Measurements from ENCODE around the gene F13A1.

GRCh38 chr6:6315660-6316059, 4.8 kb downstream of the F13A1 start:
- TF ChIP-seq, protein P1, sequence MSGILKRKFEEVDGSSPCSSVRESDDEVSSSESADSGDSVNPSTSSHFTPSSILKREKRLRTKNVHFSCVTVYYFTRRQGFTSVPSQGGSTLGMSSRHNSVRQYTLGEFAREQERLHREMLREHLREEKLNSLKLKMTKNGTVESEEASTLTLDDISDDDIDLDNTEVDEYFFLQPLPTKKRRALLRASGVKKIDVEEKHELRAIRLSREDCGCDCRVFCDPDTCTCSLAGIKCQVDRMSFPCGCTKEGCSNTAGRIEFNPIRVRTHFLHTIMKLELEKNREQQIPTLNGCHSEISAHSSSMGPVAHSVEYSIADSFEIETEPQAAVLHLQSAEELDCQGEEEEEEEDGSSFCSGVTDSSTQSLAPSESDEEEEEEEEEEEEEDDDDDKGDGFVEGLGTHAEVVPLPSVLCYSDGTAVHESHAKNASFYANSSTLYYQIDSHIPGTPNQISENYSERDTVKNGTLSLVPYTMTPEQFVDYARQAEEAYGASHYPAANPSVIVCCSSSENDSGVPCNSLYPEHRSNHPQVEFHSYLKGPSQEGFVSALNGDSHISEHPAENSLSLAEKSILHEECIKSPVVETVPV (CRISPR knock-in tag; IDR thresholded peaks at IDR 0.05) = no peak
- no peak for TF ChIP-seq CSDC2 (CRISPR knock-in tag; IDR thresholded peaks at IDR 0.05)
- TF ChIP-seq ZFP30 (CRISPR knock-in tag; IDR thresholded peaks at IDR 0.05) = no peak
- no peak for TF ChIP-seq ISL1 (CRISPR knock-in tag; IDR thresholded peaks at IDR 0.05)
- no peak for TF ChIP-seq RARB (CRISPR knock-in tag; IDR thresholded peaks at IDR 0.05)
- TF ChIP-seq ZNF70 (CRISPR knock-in tag; IDR thresholded peaks at IDR 0.05) = no peak
- TF ChIP-seq TSHZ2 (CRISPR knock-in tag; IDR thresholded peaks at IDR 0.05) = no peak
- TF ChIP-seq ZFP3 (CRISPR knock-in tag; IDR thresholded peaks at IDR 0.05) = no peak
- TF ChIP-seq TOX (CRISPR knock-in tag; IDR thresholded peaks at IDR 0.05; ENCODE audit: borderline replicate concordance) = no peak
- no peak for TF ChIP-seq ARNTL (CRISPR knock-in tag; IDR thresholded peaks at IDR 0.05; ENCODE audit: borderline replicate concordance, low read depth)
- no peak for TF ChIP-seq PATZ1 (CRISPR knock-in tag; IDR thresholded peaks at IDR 0.05; ENCODE audit: borderline replicate concordance)

All from SK-N-SH treated with all-trans-retinoic acid at 6 μM for 48 hours (cell line).